Measurements from ENCODE around the gene THUMPD3.

GRCh38 chr3:9369508-9369907, 6.7 kb downstream of the THUMPD3 start:
- TF ChIP-seq CREB5 (CRISPR knock-in tag; IDR thresholded peaks at IDR 0.05; ENCODE audit: low read depth) (no peak), OSR1 (CRISPR knock-in tag; IDR thresholded peaks at IDR 0.05) (no peak), BACH2 (CRISPR knock-in tag; IDR thresholded peaks at IDR 0.05; ENCODE audit: borderline replicate concordance) (no peak), PATZ1 (CRISPR knock-in tag; IDR thresholded peaks at IDR 0.05; ENCODE audit: borderline replicate concordance) (no peak), ISL1 (CRISPR knock-in tag; IDR thresholded peaks at IDR 0.05) (no peak), PPARA (CRISPR knock-in tag; IDR thresholded peaks at IDR 0.05; ENCODE audit: borderline replicate concordance) (no peak), TCF4 (CRISPR knock-in tag; IDR thresholded peaks at IDR 0.05; ENCODE audit: borderline replicate concordance) (no peak)
